ENCODE measurements around the gene PTPRZ1.

DNA sequence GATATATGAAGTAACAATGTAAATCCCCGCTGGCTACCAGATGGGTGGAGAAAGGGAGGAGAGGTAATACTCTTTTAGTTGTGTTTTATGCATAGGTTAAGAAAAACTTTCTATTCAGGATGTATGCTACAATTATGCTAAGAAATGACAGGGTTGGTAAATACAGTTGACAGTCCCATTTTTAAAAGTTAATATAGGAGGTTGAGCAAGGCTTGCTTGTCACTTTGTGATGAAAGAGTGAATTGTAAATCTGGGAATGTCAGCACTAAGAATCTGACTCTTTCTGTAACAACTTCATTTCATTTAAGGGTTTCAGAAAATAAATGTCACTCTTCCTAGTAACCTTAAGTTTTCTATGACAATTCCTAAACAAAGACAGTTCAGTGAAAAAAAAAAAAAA lies 59.8 kb downstream of the PTPRZ1 start:
- TF ChIP-seq CTCF (IDR thresholded peaks at IDR 0.05) (no peak), POLR2A (IDR thresholded peaks at IDR 0.05) (no peak)

All from testis (tissue), 2 donors.